HG02623 (cell line): Measurements from ENCODE around the gene DNAJC25.
A peak's percentile ranks its signal among the peaks of the same experiment; 100 is the strongest.

Experiments used
- ATAC-seq: cut with Tn5 transposase; IDR thresholded peaks from one replicate; pipeline ENCODE4 v1.9.1; 2021; ENCODE audit warnings: moderate library complexity; ENCODE audit not compliant: unreplicated experiment

The DNAJC25 gene

GRCh38 chr9:111627260-111627963, 3.7 kb upstream of the DNAJC25 start:
- no peak for ATAC-seq

- ATAC-seq = no peak
Observed at GRCh38 chr9:111628411-111628810, 2.7 kb upstream of the DNAJC25 start.

GRCh38 chr9:111630182-111630963, 761 bp upstream of the DNAJC25 start:
- peak; percentile 18 for ATAC-seq

- no peak for ATAC-seq
Observed at GRCh38 chr9:111630964-111631213, 245 bp upstream of the DNAJC25 start.

GRCh38 chr9:111632060-111632459, 926 bp downstream of the DNAJC25 start:
- ATAC-seq = no peak

- ATAC-seq = no peak
Observed at GRCh38 chr9:111632695-111633388, 1.7 kb downstream of the DNAJC25 start.

- ATAC-seq = no peak
Observed at GRCh38 chr9:111633389-111633736, 2.2 kb downstream of the DNAJC25 start.

GRCh38 chr9:111634860-111635259, 3.7 kb downstream of the DNAJC25 start:
- ATAC-seq = no peak

GRCh38 chr9:111637421-111637950, 6.4 kb downstream of the DNAJC25 start:
- no peak for ATAC-seq

- ATAC-seq = no peak
Observed at GRCh38 chr9:111644195-111644772, 13.2 kb downstream of the DNAJC25 start.

GRCh38 chr9:111645806-111646205, 14.7 kb downstream of the DNAJC25 start:
- ATAC-seq = no peak

- ATAC-seq = no peak
Observed at GRCh38 chr9:111646417-111646816, 15.3 kb downstream of the DNAJC25 start.

- ATAC-seq = no peak
Observed at GRCh38 chr9:111648066-111648465, 16.9 kb downstream of the DNAJC25 start.

- no peak for ATAC-seq
Observed at GRCh38 chr9:111649016-111649415, 17.9 kb downstream of the DNAJC25 start.

GRCh38 chr9:111657051-111657450, 25.9 kb downstream of the DNAJC25 start:
- ATAC-seq = no peak

- no peak for ATAC-seq
Observed at GRCh38 chr9:111658943-111659342, 27.8 kb downstream of the DNAJC25 start.

GRCh38 chr9:111659691-111660090, 28.6 kb downstream of the DNAJC25 start:
- no peak for ATAC-seq

- ATAC-seq = peak; percentile 72
Observed at GRCh38 chr9:111661150-111661801, 30.1 kb downstream of the DNAJC25 start, which contains the start of gene GNG10. Gene GNG10 (plus strand): TSS chr9:111661605. CDS start chr9:111661635, 30 bp downstream.

GRCh38 chr9:111661802-111662521, 30.8 kb downstream of the DNAJC25 start:
- peak; percentile 26 for ATAC-seq

- peak; percentile 3 for ATAC-seq
Observed at GRCh38 chr9:111662576-111663300, 31.6 kb downstream of the DNAJC25 start.
